Peyer's patch (tissue), 4 donors: ENCODE results near the gene TRMT44.

Experiments used
- POLR2A ChIP-seq, 2 donors: fragments of 450-650 bp; IDR thresholded peaks; one replicate each; pipeline ENCODE4 v1.5.1; 2017; ENCODE audit warnings: antibody characterized with exemption in 2 of 2, mild to moderate bottlenecking in 2 of 2, moderate library complexity in 2 of 2
- TF ChIP-seq, protein P1 (sequence below), 6 experiments: fragments of 450-650 bp in 4 of 6; fragments of 200-600 bp in 2 of 6; sonication (generic) in 1 of 6; IDR thresholded peaks; one replicate each; pipeline ENCODE4 v1.5.1; 2017 to 2019; ENCODE audit warnings: antibody characterized with exemption in 6 of 6, mild to moderate bottlenecking in 3 of 6, moderate library complexity in 1 of 6

GRCh38 chr4:8514391-8514790 is 73.8 kb downstream of the TRMT44 start:
- TF ChIP-seq, protein P1, sequence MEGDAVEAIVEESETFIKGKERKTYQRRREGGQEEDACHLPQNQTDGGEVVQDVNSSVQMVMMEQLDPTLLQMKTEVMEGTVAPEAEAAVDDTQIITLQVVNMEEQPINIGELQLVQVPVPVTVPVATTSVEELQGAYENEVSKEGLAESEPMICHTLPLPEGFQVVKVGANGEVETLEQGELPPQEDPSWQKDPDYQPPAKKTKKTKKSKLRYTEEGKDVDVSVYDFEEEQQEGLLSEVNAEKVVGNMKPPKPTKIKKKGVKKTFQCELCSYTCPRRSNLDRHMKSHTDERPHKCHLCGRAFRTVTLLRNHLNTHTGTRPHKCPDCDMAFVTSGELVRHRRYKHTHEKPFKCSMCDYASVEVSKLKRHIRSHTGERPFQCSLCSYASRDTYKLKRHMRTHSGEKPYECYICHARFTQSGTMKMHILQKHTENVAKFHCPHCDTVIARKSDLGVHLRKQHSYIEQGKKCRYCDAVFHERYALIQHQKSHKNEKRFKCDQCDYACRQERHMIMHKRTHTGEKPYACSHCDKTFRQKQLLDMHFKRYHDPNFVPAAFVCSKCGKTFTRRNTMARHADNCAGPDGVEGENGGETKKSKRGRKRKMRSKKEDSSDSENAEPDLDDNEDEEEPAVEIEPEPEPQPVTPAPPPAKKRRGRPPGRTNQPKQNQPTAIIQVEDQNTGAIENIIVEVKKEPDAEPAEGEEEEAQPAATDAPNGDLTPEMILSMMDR (IDR thresholded peaks at IDR 0.05), result no peak
- no peak for TF ChIP-seq POLR2A (IDR thresholded peaks at IDR 0.05)
